ENCODE data around the gene ATXN7.
A peak's percentile ranks its signal among the peaks of the same experiment; 100 is the strongest.

ATXN7 gene

GRCh38 chr3:64008487-64009351 is 145.1 kb downstream of the ATXN7 start:
- FAIRE-seq (peak; percentile 15), DNase-seq (ENCODE audit: extremely low spot score, insufficient read length, low read depth) (no peak)

- FAIRE-seq = no peak
Measured at GRCh38 chr3:64009528-64009927, 145.9 kb downstream of the ATXN7 start.

GRCh38 chr3:64010199-64010598 is 146.5 kb downstream of the ATXN7 start:
- no peak for DNase-seq (ENCODE audit: extremely low spot score, insufficient read length, low read depth)
- FAIRE-seq = no peak

More at GRCh38 chr3:64009528-64009927, 145.9 kb downstream of the ATXN7 start:
- no peak for DNase-seq (ENCODE audit: extremely low spot score, insufficient read length, low read depth)

GRCh38 chr3:64011685-64012084 is 148.0 kb downstream of the ATXN7 start:
- DNase-seq (ENCODE audit: extremely low spot score, insufficient read length, low read depth) (no peak), FAIRE-seq (no peak)

- no peak for FAIRE-seq
- no peak for DNase-seq (ENCODE audit: extremely low spot score, insufficient read length, low read depth)
Measured at GRCh38 chr3:64016941-64017620, 153.4 kb downstream of the ATXN7 start.

GRCh38 chr3:64019271-64019670 is 155.6 kb downstream of the ATXN7 start:
- FAIRE-seq (no peak), DNase-seq (ENCODE audit: extremely low spot score, insufficient read length, low read depth) (no peak)

- no peak for DNase-seq (ENCODE audit: extremely low spot score, insufficient read length, low read depth)
- no peak for FAIRE-seq
Measured at GRCh38 chr3:64019879-64020278, 156.2 kb downstream of the ATXN7 start.

- DNase-seq (ENCODE audit: extremely low spot score, insufficient read length, low read depth) (no peak), FAIRE-seq (no peak)
Measured at GRCh38 chr3:64021922-64022321, 158.3 kb downstream of the ATXN7 start.

- FAIRE-seq = no peak
- DNase-seq (ENCODE audit: extremely low spot score, insufficient read length, low read depth) = no peak
Measured at GRCh38 chr3:64022451-64023186, 159.0 kb downstream of the ATXN7 start.

- DNase-seq (ENCODE audit: extremely low spot score, insufficient read length, low read depth) (peak; percentile 73), FAIRE-seq (peak; percentile 81)
Measured at GRCh38 chr3:64023187-64023860, 159.7 kb downstream of the ATXN7 start, which contains the start of gene PSMD6. Gene PSMD6 (minus strand): TSS chr3:64023494. CDS start chr3:64023419, 75 bp downstream.

GRCh38 chr3:64023861-64024223 is 160.2 kb downstream of the ATXN7 start:
- no peak for FAIRE-seq
- no peak for DNase-seq (ENCODE audit: extremely low spot score, insufficient read length, low read depth)

- DNase-seq (ENCODE audit: extremely low spot score, insufficient read length, low read depth) (no peak), FAIRE-seq (no peak)
Measured at GRCh38 chr3:64026346-64026745, 162.7 kb downstream of the ATXN7 start.

GRCh38 chr3:64027658-64028057 is 164.0 kb downstream of the ATXN7 start:
- no peak for FAIRE-seq
- no peak for DNase-seq (ENCODE audit: extremely low spot score, insufficient read length, low read depth)

- DNase-seq (ENCODE audit: extremely low spot score, insufficient read length, low read depth) (no peak), FAIRE-seq (no peak)
Measured at GRCh38 chr3:64028754-64029153, 165.1 kb downstream of the ATXN7 start.

GRCh38 chr3:64029287-64029686 is 165.6 kb downstream of the ATXN7 start:
- DNase-seq (ENCODE audit: extremely low spot score, insufficient read length, low read depth) = no peak
- no peak for FAIRE-seq

- peak; percentile 57 for DNase-seq (ENCODE audit: extremely low spot score, insufficient read length, low read depth)
Measured at GRCh38 chr3:64030741-64031140, 167.1 kb downstream of the ATXN7 start.

GRCh38 chr3:64031540-64032508 is 168.2 kb downstream of the ATXN7 start:
- DNase-seq (ENCODE audit: extremely low spot score, insufficient read length, low read depth) (no peak), FAIRE-seq (no peak)

More at GRCh38 chr3:64030741-64031140, 167.1 kb downstream of the ATXN7 start:
- FAIRE-seq = peak; percentile 97

GRCh38 chr3:64033069-64033468 is 169.4 kb downstream of the ATXN7 start:
- FAIRE-seq = no peak
- DNase-seq (ENCODE audit: extremely low spot score, insufficient read length, low read depth) = no peak

- FAIRE-seq = no peak
Measured at GRCh38 chr3:64037084-64037483, 173.4 kb downstream of the ATXN7 start.

More at GRCh38 chr3:64037084-64037483, 173.4 kb downstream of the ATXN7 start:
- DNase-seq (ENCODE audit: extremely low spot score, insufficient read length, low read depth) = no peak
